ENCODE measurements around the gene PRRX2. TPM values are rescaled to one million over a fixed set of nuclear protein-coding genes. Genes with fewer than 3 reads are reported as not detected.

PRRX2 gene
- total and polyA plus RNA-seq, 2 experiments from 2014 or later, result 5.8 to 8.3 TPM

DNA sequence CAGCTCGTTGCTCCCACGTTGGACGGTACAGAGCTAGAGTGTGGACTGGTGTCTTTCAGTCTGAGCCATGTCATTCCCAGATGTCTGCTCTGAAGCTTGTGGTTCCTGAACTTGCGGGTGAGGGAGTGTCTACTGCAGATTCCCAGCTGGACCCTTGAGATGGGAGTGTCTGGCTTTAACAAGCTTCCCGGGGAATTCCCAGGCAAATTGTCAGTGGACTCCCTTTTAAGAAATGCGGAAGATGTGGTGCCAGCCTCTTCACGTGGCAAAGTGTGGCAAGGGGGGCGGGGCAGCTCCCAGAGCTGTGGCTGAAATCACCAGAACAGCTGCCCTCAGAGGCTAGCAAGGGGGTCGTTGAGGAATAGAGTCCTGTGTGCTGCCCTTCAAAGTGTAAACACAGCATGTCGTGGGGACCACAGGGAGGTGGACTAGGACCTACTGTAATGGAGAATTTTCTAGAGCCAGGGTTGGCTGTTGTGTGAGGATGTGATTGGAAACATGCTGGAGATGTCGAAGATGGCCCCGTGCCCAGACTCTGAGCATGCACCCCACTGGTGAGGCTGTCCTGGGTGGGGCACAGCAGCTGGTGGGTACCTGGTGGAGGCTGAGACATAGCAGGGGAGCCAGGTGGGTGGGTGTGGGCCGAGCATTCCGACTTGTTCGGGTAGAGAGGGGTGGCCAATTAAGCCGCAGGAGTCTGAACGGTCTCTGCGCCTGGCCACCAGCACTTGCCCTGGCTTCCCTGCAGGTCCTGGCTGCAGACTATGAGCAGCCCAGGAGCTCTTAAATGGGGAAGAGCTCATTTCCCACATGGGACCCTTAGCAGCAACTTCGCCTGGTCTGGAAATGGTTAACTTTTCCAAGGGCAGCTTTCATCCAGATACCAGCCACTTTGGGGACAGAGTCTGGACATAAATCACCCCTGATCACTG lies 37.4 kb downstream of the PRRX2 start:
- no peaks in the 10 kb centered on the region for H3K9me2 ChIP-seq (ENCODE audit: insufficient read depth)
- H4K20me1 ChIP-seq (replicated peaks; ENCODE audit: insufficient read depth), result no peaks in the 10 kb centered on the region
- H3K4me1 ChIP-seq (ENCODE audit: insufficient read depth), result no peaks in the 10 kb centered on the region
- no peak for DNase-seq (ENCODE audit: low spot score)
- Mint-ChIP-seq H3K27ac (no peak overlapping the region), H3K27me3 (ENCODE audit: insufficient read depth, low read depth, poor library complexity) (no peaks in the 10 kb centered on the region), H3K9me3 (no peaks in the 10 kb centered on the region), H3K4me1 (no peaks in the 10 kb centered on the region), H3K4me3 (no peak overlapping the region), H3K36me3 (ENCODE audit: low read depth) (no peaks in the 10 kb centered on the region)
- H3K27ac ChIP-seq (ENCODE audit: low read depth), result no peak overlapping the region
- no peaks in the 10 kb centered on the region for H3K79me2 ChIP-seq (replicated peaks; ENCODE audit: insufficient read depth)
- no peaks in the 10 kb centered on the region for H3K36me3 ChIP-seq (ENCODE audit: insufficient read depth)
- H3K4me3 ChIP-seq, result no peak overlapping the region
- H3F3A ChIP-seq (replicated peaks; ENCODE audit: low read depth), result no peaks in the 10 kb centered on the region
- H3K4me2 ChIP-seq, result no peak overlapping the region
- no peaks in the 10 kb centered on the region for H3K27me3 ChIP-seq (ENCODE audit: insufficient read depth)
- TF ChIP-seq EZH2 (IDR thresholded peaks at IDR 0.05; ENCODE audit: low read depth, unreplicated experiment) (no peak), STAT1 (IDR thresholded peaks at IDR 0.05; ENCODE audit: unreplicated experiment) (no peak), JUNB (IDR thresholded peaks at IDR 0.05; ENCODE audit: unreplicated experiment) (no peak), CREB1 (CRISPR knock-in tag; IDR thresholded peaks at IDR 0.05; ENCODE audit: low read depth) (no peak), NANOG (IDR thresholded peaks at IDR 0.05; ENCODE audit: borderline replicate concordance) (no peak), ZNF331 (CRISPR knock-in tag; IDR thresholded peaks at IDR 0.05; ENCODE audit: low read depth) (no peak), POLR2AphosphoS5 (IDR thresholded peaks at IDR 0.05; ENCODE audit: low read depth) (no peak), ZNF114 (CRISPR knock-in tag; IDR thresholded peaks at IDR 0.05) (no peak), EZH2phosphoT487 (IDR thresholded peaks at IDR 0.05; ENCODE audit: unreplicated experiment) (no peak)
- TF ChIP-seq, protein P1, sequence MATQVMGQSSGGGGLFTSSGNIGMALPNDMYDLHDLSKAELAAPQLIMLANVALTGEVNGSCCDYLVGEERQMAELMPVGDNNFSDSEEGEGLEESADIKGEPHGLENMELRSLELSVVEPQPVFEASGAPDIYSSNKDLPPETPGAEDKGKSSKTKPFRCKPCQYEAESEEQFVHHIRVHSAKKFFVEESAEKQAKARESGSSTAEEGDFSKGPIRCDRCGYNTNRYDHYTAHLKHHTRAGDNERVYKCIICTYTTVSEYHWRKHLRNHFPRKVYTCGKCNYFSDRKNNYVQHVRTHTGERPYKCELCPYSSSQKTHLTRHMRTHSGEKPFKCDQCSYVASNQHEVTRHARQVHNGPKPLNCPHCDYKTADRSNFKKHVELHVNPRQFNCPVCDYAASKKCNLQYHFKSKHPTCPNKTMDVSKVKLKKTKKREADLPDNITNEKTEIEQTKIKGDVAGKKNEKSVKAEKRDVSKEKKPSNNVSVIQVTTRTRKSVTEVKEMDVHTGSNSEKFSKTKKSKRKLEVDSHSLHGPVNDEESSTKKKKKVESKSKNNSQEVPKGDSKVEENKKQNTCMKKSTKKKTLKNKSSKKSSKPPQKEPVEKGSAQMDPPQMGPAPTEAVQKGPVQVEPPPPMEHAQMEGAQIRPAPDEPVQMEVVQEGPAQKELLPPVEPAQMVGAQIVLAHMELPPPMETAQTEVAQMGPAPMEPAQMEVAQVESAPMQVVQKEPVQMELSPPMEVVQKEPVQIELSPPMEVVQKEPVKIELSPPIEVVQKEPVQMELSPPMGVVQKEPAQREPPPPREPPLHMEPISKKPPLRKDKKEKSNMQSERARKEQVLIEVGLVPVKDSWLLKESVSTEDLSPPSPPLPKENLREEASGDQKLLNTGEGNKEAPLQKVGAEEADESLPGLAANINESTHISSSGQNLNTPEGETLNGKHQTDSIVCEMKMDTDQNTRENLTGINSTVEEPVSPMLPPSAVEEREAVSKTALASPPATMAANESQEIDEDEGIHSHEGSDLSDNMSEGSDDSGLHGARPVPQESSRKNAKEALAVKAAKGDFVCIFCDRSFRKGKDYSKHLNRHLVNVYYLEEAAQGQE (IDR thresholded peaks at IDR 0.05; ENCODE audit: unreplicated experiment), result no peak
- TF ChIP-seq, protein P2, sequence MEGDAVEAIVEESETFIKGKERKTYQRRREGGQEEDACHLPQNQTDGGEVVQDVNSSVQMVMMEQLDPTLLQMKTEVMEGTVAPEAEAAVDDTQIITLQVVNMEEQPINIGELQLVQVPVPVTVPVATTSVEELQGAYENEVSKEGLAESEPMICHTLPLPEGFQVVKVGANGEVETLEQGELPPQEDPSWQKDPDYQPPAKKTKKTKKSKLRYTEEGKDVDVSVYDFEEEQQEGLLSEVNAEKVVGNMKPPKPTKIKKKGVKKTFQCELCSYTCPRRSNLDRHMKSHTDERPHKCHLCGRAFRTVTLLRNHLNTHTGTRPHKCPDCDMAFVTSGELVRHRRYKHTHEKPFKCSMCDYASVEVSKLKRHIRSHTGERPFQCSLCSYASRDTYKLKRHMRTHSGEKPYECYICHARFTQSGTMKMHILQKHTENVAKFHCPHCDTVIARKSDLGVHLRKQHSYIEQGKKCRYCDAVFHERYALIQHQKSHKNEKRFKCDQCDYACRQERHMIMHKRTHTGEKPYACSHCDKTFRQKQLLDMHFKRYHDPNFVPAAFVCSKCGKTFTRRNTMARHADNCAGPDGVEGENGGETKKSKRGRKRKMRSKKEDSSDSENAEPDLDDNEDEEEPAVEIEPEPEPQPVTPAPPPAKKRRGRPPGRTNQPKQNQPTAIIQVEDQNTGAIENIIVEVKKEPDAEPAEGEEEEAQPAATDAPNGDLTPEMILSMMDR (conservative IDR thresholded peaks at IDR 0.05; ENCODE audit: low read depth in 2 of 2), result no peak
- TF ChIP-seq, protein P3, sequence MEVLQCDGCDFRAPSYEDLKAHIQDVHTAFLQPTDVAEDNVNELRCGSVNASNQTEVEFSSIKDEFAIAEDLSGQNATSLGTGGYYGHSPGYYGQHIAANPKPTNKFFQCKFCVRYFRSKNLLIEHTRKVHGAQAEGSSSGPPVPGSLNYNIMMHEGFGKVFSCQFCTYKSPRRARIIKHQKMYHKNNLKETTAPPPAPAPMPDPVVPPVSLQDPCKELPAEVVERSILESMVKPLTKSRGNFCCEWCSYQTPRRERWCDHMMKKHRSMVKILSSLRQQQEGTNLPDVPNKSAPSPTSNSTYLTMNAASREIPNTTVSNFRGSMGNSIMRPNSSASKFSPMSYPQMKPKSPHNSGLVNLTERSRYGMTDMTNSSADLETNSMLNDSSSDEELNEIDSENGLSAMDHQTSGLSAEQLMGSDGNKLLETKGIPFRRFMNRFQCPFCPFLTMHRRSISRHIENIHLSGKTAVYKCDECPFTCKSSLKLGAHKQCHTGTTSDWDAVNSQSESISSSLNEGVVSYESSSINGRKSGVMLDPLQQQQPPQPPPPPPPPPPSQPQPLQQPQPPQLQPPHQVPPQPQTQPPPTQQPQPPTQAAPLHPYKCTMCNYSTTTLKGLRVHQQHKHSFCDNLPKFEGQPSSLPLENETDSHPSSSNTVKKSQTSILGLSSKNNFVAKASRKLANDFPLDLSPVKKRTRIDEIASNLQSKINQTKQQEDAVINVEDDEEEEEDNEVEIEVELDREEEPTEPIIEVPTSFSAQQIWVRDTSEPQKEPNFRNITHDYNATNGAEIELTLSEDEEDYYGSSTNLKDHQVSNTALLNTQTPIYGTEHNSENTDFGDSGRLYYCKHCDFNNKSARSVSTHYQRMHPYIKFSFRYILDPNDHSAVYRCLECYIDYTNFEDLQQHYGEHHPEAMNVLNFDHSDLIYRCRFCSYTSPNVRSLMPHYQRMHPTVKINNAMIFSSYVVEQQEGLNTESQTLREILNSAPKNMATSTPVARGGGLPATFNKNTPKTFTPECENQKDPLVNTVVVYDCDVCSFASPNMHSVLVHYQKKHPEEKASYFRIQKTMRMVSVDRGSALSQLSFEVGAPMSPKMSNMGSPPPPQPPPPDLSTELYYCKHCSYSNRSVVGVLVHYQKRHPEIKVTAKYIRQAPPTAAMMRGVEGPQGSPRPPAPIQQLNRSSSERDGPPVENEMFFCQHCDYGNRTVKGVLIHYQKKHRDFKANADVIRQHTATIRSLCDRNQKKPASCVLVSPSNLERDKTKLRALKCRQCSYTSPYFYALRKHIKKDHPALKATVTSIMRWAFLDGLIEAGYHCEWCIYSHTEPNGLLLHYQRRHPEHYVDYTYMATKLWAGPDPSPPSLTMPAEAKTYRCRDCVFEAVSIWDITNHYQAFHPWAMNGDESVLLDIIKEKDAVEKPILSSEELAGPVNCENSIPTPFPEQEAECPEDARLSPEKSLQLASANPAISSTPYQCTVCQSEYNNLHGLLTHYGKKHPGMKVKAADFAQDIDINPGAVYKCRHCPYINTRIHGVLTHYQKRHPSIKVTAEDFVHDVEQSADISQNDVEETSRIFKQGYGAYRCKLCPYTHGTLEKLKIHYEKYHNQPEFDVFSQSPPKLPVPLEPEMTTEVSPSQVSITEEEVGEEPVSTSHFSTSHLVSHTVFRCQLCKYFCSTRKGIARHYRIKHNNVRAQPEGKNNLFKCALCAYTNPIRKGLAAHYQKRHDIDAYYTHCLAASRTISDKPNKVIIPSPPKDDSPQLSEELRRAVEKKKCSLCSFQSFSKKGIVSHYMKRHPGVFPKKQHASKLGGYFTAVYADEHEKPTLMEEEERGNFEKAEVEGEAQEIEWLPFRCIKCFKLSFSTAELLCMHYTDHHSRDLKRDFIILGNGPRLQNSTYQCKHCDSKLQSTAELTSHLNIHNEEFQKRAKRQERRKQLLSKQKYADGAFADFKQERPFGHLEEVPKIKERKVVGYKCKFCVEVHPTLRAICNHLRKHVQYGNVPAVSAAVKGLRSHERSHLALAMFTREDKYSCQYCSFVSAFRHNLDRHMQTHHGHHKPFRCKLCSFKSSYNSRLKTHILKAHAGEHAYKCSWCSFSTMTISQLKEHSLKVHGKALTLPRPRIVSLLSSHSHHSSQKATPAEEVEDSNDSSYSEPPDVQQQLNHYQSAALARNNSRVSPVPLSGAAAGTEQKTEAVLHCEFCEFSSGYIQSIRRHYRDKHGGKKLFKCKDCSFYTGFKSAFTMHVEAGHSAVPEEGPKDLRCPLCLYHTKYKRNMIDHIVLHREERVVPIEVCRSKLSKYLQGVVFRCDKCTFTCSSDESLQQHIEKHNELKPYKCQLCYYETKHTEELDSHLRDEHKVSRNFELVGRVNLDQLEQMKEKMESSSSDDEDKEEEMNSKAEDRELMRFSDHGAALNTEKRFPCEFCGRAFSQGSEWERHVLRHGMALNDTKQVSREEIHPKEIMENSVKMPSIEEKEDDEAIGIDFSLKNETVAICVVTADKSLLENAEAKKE (CRISPR knock-in tag; IDR thresholded peaks at IDR 0.05), result no peak
- TF ChIP-seq, protein P4, sequence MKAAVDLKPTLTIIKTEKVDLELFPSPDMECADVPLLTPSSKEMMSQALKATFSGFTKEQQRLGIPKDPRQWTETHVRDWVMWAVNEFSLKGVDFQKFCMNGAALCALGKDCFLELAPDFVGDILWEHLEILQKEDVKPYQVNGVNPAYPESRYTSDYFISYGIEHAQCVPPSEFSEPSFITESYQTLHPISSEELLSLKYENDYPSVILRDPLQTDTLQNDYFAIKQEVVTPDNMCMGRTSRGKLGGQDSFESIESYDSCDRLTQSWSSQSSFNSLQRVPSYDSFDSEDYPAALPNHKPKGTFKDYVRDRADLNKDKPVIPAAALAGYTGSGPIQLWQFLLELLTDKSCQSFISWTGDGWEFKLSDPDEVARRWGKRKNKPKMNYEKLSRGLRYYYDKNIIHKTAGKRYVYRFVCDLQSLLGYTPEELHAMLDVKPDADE (IDR thresholded peaks at IDR 0.05), result no peak
- no peak overlapping the region for H2AFZ ChIP-seq
- no peak for ATAC-seq

All from GM23338 (cell line).